Measurements from ENCODE around the gene RPS6KA4. TPM values are rescaled to one million over a fixed set of nuclear protein-coding genes. Genes with fewer than 3 reads are reported as not detected.

RPS6KA4 gene
- 24.1 and 45.3 TPM in 2 replicates for total RNA-seq

DNA sequence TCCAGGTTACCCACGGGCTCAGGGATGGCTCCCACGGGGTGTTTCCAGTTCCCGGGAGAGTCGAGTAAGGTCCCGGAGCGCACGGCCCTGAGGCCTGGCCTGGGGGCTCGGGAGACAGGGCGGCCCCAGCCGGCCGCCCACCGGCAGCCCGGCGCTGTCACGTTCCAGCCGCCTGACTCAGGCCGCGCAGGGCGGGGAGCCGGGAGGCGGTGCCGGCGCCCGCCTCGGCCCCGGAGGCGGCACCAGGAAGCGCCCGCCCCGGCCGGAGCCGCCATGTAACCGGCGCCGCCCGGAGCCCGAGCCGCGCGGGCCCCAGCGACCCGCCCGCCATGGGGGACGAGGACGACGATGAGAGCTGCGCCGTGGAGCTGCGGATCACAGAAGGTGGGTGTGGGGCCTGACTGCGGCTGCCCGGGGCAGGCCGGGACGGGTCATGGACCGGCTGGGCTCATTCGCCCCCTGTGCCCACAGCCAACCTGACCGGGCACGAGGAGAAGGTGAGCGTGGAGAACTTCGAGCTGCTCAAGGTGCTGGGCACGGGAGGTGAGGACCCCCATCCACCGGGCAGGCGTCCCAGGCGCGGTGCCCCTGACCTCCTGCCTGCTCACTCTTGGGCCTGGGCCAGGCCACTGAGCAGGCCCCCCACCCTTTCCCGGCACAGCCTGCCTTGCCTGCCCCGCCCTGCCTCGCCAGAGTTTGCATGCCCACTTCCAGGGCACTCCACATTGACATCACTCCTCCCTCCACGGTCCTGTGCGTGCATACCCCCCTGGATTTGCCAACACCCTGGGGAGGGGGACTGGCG, at the start of gene RPS6KA4:
RPS6KA4 (plus strand) TSS at position 256 of the 805 bp plus-strand sequence; CDS start at position 330, 74 bp downstream.

DNA sequence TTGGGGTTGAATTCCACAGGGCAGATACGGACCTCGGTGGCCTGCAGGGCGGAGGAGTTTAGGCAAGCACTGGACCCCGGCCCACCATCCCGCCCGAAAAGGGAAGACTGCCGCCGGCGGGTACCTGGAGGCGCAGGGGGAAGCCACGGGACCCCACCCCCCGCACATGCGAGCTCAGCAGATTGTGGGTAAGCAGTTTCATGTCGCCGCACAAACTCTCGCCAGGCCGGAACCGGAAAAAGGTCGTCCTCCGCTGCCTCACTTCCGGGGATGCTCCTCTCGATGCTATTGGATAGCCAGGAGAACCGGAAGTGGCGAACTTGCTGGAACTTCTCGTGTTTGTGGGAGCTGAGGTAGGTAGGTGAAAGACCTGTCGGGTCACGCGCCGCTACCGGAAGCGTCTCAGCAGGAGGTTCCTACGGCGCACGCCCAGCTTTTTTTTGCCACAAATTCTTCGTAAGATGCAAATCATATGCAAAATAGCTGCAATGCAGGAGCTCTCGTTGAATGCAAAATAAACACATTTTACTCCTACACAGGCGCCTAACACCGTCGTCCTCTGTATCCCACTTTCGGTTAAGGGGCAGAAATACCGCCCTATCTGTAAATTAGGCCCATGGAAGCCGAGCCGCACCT, 41.5 kb upstream of the RPS6KA4 start, which contains the start of gene TRMT112:
TRMT112 (minus strand) TSS at position 235 of the 636 bp plus-strand sequence; CDS start at position 202, 33 bp downstream.

DNA sequence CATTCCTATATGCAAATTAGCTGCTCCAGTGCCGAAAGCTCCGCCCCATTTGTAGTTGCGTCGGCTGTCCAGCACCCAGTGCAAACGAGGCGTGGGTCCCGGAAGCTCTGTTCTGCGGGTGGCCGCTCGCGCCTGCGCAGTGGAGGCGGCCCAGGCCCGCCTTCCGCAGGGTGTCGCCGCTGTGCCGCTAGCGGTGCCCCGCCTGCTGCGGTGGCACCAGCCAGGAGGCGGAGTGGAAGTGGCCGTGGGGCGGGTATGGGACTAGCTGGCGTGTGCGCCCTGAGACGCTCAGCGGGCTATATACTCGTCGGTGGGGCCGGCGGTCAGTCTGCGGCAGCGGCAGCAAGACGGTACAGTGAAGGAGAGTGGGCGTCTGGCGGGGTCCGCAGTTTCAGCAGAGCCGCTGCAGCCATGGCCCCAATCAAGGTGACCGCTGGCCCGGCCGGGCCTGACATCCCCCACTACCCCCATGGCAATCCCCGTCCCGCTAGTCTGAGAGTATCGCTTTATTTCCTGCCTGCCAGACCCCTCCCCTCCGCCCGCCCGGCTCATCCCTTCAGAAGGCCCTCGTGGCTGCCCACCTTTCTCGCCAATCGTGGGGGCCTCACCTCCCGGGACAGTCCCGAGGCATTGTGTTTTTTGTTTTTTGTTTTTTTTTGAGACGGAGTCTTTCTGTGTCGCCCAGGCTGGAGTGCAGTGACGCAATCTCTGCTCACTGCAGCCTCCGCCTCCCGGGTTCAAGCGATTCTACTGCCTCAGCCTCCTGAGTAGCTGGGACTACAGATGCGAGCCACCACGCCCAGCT, 40.8 kb upstream of the RPS6KA4 start, which contains the start of gene PRDX5:
PRDX5 (plus strand) TSS at position 161 of the 805 bp plus-strand sequence; CDS start at position 256, 95 bp downstream.

DNA sequence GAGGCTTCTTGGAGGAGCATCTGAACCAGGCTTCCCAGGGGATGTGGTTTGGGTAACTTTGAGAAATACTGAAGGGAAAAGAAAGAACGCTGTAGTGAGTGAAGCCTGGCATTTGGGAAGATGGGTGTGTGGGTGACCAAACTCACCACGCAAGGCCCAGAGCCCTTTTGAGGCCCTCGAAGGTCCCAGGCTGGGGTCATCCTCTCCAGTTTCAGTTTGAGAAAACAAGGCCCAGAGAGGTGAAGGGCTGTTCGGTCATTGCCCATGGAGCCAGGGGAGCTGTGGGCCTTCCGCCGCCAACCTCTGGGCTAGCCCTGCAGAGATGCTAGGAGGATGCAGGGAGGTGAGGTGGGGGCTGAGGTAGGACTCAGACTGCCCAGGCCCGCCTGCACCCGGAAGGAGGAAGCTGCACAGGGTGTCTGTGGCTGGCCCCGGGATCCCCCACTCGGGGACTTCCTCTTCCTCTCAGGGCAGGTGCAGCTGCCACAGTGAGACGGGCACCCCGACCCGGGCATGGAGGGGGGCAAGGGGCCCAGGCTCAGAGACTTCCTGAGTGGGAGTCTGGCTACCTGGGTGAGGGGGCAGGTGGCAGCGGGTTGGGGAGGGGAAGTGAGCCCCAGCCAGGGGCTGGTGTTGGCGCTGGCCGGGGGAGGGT, 19.1 kb upstream of the RPS6KA4 start, which contains the start of gene CCDC88B:
CCDC88B (plus strand) TSS at position 451 of the 655 bp plus-strand sequence; CDS start at position 514, 63 bp downstream.

Other genes starting within 250 kb of the RPS6KA4 start
- 9.8 and 15.1 TPM in 2 replicates for gene MACROD1, start 193.0 kb upstream of the RPS6KA4 start, total RNA-seq
- gene STIP1, start 173.0 kb upstream of the RPS6KA4 start, total RNA-seq: 90.0 and 203 TPM in 2 replicates
- 0.30 and 1.7 TPM in 2 replicates for gene FERMT3, start 152.4 kb upstream of the RPS6KA4 start, total RNA-seq
- 27.6 and 29.4 TPM in 2 replicates for gene TRPT1, start 133.0 kb upstream of the RPS6KA4 start, total RNA-seq
- 45.1 and 49.0 TPM in 2 replicates for gene NUDT22, start 132.9 kb upstream of the RPS6KA4 start, total RNA-seq
- 10.8 and 13.7 TPM in 2 replicates for gene DNAJC4, start 128.6 kb upstream of the RPS6KA4 start, total RNA-seq
- gene VEGFB, start 124.6 kb upstream of the RPS6KA4 start, total RNA-seq: 28.2 and 32.9 TPM in 2 replicates
- gene FKBP2, start 118.1 kb upstream of the RPS6KA4 start, total RNA-seq: 53.1 and 63.8 TPM in 2 replicates
- 175 and 215 TPM in 2 replicates for gene PPP1R14B, start 112.2 kb upstream of the RPS6KA4 start, total RNA-seq
- 29.4 and 53.7 TPM in 2 replicates for gene PLCB3, start 107.6 kb upstream of the RPS6KA4 start, total RNA-seq
- 31.4 and 48.1 TPM in 2 replicates for gene BAD, start 74.5 kb upstream of the RPS6KA4 start, total RNA-seq
- gene GPR137, start 73.3 kb upstream of the RPS6KA4 start, total RNA-seq: 9.2 and 11.9 TPM in 2 replicates
- gene KCNK4, start 67.9 kb upstream of the RPS6KA4 start, total RNA-seq: not detected in 2 replicates
- 0.28 TPM in 1 of 2 replicates, not detected in the other for gene CATSPERZ, start 58.8 kb upstream of the RPS6KA4 start, total RNA-seq
- 24.1 and 28.5 TPM in 2 replicates for gene ESRRA, start 53.6 kb upstream of the RPS6KA4 start, total RNA-seq
- 157 and 327 TPM in 2 replicates for gene TRMT112, start 41.6 kb upstream of the RPS6KA4 start, total RNA-seq
- 173 and 330 TPM in 2 replicates for gene PRDX5, start 41.0 kb upstream of the RPS6KA4 start, total RNA-seq
- 1.3 and 1.5 TPM in 2 replicates for gene CCDC88B, start 19.0 kb upstream of the RPS6KA4 start, total RNA-seq
- 0.05 TPM in 1 of 2 replicates, not detected in the other for gene SLC22A11, start 196.8 kb downstream of the RPS6KA4 start, total RNA-seq
- not detected in 2 replicates for gene SLC22A12, start 232.1 kb downstream of the RPS6KA4 start, total RNA-seq

Measured in smooth muscle cell of the umbilical artery (primary cell).